LNCAP (cell line): Measurements from ENCODE around the gene GPER1.

Source experiments
- TF ChIP-seq, protein P1 (sequence below): fragments of 450-650 bp; IDR thresholded peaks from 2 replicates; pipeline ENCODE4 v1.5.1; 2017; ENCODE audit warnings: mild to moderate bottlenecking

The GPER1 gene

DNA sequence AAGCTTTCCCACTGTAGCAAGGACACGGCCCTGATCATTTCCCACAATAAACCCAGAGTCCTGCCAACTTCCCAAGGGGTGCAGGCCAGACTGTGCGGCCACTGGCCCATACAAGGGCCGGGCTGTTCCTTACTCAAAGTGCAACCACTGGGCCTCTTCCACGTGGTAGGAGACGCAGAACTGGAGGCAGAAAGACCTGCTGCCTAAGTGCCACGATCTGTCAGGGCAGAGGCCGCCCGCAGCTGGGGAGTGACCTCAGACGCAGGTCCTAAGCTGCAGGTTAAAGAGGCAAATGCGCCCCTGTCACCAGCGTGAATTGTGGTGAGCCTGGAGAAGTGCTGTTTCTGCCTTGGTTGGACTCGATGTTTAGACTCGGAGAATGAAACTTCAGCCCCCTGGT is 26.2 kb downstream of the GPER1 start:
- TF ChIP-seq, protein P1, sequence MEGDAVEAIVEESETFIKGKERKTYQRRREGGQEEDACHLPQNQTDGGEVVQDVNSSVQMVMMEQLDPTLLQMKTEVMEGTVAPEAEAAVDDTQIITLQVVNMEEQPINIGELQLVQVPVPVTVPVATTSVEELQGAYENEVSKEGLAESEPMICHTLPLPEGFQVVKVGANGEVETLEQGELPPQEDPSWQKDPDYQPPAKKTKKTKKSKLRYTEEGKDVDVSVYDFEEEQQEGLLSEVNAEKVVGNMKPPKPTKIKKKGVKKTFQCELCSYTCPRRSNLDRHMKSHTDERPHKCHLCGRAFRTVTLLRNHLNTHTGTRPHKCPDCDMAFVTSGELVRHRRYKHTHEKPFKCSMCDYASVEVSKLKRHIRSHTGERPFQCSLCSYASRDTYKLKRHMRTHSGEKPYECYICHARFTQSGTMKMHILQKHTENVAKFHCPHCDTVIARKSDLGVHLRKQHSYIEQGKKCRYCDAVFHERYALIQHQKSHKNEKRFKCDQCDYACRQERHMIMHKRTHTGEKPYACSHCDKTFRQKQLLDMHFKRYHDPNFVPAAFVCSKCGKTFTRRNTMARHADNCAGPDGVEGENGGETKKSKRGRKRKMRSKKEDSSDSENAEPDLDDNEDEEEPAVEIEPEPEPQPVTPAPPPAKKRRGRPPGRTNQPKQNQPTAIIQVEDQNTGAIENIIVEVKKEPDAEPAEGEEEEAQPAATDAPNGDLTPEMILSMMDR = no peak

DNA sequence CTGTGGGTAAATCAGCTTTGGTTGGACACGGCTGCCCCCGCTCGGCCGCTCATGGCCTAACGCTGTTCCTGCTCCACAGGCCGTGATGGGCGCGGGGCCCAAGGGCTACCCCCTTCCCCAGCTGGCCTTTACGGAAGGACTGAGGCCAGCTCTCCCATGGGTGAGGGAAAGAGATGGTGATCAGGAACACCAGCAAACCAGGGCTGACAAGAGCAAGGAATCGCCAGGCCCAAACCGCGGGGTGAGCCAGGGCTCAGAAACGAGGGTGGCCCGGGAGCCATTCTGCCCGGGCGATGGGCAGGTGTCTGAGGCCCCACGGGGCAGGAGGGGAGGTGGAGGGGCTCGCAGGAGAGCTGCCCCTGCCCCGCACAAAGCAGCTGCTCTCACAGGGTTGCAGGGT is 26.6 kb downstream of the GPER1 start:
- TF ChIP-seq, protein P1 = no peak

DNA sequence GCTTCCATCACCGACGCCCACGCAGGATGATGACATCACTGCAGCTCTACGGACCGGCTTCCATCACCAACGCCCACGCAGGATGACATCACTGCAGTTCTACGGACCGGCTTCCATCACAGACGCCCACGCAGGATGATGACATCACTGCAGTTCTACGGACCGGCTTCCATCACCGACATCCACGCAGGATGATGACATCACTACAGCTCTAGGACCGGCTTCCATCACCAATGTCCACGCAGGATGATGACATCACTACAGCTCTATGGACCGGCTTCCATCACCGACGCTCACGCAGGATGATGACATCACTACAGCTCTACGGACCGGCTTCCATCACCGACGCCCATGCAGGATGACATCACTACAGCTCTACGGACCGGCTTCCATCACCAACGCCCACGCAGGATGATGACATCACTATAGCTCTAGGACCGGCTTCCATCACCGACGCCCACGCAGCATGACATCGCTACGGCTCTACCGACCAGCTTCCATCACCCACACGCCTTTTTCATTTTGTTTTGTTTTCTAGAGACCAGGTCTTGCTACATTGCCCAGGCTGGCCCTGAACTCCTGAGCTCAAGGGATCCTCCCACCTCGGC is 29.5 kb downstream of the GPER1 start:
- TF ChIP-seq, protein P1 = no peak

DNA sequence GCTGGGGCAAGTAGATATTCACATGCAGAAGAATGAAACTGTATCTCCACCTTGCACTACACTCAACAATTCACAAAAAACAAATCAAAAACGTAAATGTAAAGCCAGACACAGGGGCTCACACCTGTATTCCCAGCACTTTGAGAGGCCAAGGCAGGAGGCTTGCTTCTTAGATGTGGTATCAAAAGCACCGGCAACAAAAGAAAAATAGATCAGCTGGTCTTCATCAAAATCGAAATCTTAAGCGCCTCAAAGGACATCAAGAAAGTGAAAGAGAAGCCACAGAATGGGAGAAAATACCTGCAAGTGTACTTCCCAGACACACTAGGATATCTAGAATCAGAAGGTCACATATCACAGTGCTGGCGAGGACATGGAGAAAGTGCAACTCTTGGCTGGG is 31.3 kb downstream of the GPER1 start:
- TF ChIP-seq, protein P1 = no peak

DNA sequence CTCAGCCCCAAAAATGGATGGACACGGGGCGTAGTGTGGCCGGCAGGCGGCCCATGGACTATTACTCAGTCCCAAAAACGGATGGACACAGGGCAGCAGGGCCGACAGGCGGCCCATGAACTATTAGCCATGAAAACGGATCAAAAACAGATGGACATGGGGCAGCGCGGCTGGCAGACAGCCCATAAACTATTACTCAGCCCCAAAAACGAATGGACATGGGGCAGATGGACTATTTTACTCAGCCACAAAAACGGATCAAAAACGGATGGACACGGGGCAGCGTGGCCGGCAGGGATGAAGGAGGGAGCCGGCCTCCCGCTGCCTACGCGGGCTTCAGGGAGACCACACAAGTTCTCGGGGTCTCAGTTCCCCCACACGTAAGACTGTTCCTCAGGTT is 32.9 kb downstream of the GPER1 start:
- TF ChIP-seq, protein P1 = no peak

DNA sequence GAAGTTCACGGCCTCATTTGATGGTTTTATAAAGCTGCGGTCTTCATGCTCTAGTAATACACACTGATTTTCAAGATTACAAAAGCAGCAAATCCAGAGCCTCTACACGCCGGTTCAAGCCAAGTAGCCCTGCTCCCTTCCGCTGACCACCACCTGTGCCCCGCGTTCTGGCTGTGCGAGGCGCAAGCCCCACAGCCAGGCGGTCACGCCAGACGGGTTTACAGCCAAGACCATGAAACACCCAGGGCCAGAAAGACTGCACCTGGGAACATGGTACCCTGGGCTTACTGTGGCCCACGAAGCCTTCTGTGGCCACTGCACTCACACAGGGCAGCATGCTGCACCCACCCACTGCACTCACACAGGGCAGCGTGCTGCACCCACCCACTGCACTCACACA is 33.6 kb downstream of the GPER1 start:
- TF ChIP-seq, protein P1 = no peak

DNA sequence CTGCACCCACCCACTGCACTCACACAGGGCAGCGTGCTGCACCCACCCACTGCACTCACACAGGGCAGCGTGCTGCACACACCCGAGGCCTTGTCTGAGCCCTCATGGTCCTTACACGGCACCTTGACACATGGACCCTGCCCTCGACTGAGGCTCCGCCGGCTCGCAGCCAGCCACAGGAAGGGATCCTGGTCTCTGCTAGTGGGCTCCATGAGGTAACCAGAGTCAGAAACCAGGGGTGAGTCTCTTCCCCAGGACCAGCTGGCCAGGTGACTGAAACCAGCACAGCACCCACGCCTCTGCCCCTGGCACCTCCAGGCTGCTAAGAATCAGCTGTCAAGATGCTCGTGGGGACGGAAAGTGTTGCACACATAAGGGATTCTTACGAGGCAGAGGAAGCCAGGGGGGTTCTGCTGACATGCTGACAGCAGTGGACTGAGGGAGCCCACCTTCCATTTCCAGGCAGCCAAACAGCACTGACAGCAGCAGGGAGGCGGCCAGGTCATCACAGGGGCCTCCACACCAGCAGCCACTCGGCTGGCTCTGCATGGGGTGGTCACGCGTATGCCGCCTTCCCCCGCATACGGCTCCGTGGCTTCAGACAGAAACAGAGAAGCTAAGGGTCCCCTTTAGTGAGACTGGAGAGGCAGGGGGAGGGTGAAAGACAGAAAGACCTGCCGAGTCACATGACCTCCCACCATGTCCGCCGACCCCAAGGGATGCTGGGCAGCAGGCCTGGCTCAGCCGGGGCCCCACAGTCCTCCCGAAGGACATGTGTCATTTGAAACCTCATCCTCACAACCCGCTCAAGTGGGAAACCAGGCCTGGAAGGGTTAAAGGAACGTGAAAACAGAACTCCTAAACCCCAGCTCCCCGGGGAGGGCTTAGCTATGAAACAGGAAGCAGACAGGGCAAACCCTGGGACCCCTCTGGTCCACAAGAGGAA is 34.2 kb downstream of the GPER1 start:
- TF ChIP-seq, protein P1 = no peak
